Kidney glomerular epithelial cell (primary cell): ENCODE measurements around the gene ADM.

Experiments
- DNase-seq: peaks from one replicate; lab custom pipeline; 2025; lab: John Stamatoyannopoulos, UW

Gene ADM

GRCh38 chr11:10310301-10310841 lies 5.5 kb downstream of the ADM start:
- DNase-seq, result no peak

GRCh38 chr11:10311802-10312201 lies 6.9 kb downstream of the ADM start:
- DNase-seq, result no peak

- peak; percentile 39 for DNase-seq
These were observed 9.6 kb downstream of the ADM start for GRCh38 chr11:10314199-10315072.

- DNase-seq, result no peak
These were observed 10.2 kb downstream of the ADM start for GRCh38 chr11:10315083-10315482.

- DNase-seq, result no peak
These were observed 12.4 kb downstream of the ADM start for GRCh38 chr11:10317151-10317755.

- DNase-seq, result no peak
These were observed 13.1 kb downstream of the ADM start for GRCh38 chr11:10317776-10318526.

GRCh38 chr11:10318527-10318802 lies 13.6 kb downstream of the ADM start:
- DNase-seq, result no peak

- DNase-seq, result no peak
These were observed 15.1 kb downstream of the ADM start for GRCh38 chr11:10319702-10320558.

- no peak for DNase-seq
These were observed 16.0 kb downstream of the ADM start for GRCh38 chr11:10320736-10321465.

GRCh38 chr11:10322401-10322800 lies 17.5 kb downstream of the ADM start:
- DNase-seq, result no peak

GRCh38 chr11:10322830-10323792 lies 18.2 kb downstream of the ADM start:
- DNase-seq, result peak; percentile 76

- DNase-seq, result peak; percentile 11
These were observed 18.9 kb downstream of the ADM start for GRCh38 chr11:10323793-10324170.

GRCh38 chr11:10324474-10324873 lies 19.6 kb downstream of the ADM start:
- no peak for DNase-seq

GRCh38 chr11:10325277-10326011 lies 20.6 kb downstream of the ADM start:
- DNase-seq, result peak; percentile 60

GRCh38 chr11:10326012-10326964 lies 21.4 kb downstream of the ADM start:
- DNase-seq, result no peak

GRCh38 chr11:10327254-10327653 lies 22.4 kb downstream of the ADM start:
- no peak for DNase-seq

GRCh38 chr11:10328314-10329098 lies 23.6 kb downstream of the ADM start:
- peak; percentile 60 for DNase-seq
